ENCODE measurements around the gene SLC45A2. TPM values are rescaled to one million over a fixed set of nuclear protein-coding genes. Genes with fewer than 3 reads are reported as not detected.
"Not testable (repeated sequence)": the region's sequence is repeated elsewhere in the genome, so short reads cannot be mapped to it uniquely, and the experiment has no call there.

SLC45A2 gene, protein sequence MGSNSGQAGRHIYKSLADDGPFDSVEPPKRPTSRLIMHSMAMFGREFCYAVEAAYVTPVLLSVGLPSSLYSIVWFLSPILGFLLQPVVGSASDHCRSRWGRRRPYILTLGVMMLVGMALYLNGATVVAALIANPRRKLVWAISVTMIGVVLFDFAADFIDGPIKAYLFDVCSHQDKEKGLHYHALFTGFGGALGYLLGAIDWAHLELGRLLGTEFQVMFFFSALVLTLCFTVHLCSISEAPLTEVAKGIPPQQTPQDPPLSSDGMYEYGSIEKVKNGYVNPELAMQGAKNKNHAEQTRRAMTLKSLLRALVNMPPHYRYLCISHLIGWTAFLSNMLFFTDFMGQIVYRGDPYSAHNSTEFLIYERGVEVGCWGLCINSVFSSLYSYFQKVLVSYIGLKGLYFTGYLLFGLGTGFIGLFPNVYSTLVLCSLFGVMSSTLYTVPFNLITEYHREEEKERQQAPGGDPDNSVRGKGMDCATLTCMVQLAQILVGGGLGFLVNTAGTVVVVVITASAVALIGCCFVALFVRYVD
- not detected for total RNA-seq

DNA sequence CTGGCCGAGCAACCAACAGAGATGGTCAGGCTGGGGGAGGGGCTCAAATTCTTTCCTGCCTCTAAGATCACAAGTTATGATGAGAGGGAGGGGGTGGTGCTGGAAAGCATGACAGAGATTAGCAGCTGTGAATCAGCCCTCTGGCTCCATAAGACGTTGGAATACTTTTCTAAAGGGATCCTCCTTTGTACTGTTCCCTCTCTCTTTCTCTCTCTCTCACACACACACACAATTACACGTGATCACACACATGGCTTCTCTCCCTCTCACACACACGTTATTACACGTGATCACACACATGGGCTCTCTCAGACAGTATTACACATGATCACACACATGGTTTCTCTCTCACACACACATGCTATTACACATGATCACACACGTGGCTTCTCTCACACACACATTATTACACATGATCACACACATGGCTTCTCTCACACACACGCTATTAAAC is at the start of gene SLC45A2:
TSS of gene SLC45A2 (minus strand) at position 23 of the 454 bp plus-strand sequence. CDS start 110 bp downstream, outside the sequence.
- Mint-ChIP-seq H3K27me3 (no peaks in the 10 kb centered on the region), H3K27ac (no peak within 1 kb of the TSS), H3K4me1 (no peaks in the 10 kb centered on the region), H3K4me3 (no peak within 1 kb of the TSS), H3K9me3 (no peaks in the 10 kb centered on the region), H3K36me3 (peaks cover 13% of the 10 kb centered on the region)
- DNase-seq, result no peak

DNA sequence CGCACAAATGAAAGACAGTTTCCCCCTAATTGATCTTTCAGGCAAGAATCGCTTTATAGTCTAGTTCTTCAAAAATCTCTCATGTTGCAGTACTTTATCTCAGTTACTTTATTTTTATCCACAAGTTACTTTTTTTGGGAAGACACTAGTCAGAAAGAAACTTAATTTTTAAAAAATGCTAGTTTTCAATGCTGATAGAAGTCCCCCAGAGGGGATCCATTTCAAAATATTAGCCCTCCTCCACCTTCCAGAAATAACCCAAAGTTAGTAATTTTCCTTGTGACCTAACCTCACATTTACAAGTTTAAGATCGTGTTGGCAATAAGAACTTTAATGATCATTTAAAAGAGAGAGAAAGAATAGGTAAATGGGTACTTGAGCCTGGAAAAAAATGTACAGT is 47.5 kb upstream of the SLC45A2 start:
- Mint-ChIP-seq H3K27ac (no peak overlapping the region), H3K9me3 (no peaks in the 10 kb centered on the region), H3K27me3 (no peaks in the 10 kb centered on the region), H3K36me3 (peaks cover 9% of the 10 kb centered on the region), H3K4me1 (no peaks in the 10 kb centered on the region), H3K4me3 (no peak overlapping the region)
- no peak for DNase-seq

DNA sequence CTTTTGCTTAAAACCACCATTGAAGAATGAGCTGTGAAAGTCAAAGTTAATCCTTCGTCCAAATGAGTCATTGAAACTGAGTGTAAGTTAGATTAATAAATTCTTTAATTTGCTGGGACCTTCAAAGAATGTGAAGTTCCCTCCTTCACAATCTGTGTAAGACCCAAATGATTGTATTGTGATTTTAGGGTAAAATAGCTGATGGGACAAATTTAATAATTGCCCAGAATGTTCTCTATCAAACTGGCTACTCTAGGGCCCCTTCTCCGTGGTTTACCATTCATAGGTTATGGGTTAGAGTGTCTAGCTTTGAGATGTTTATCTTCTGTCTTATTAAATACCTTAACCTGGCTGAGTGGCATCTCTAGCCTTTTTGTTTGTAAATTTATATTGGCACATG is 46.6 kb upstream of the SLC45A2 start:
- no peak overlapping the region for H3K27ac Mint-ChIP-seq

GRCh38 chr5:34030585-34030984 is 46.1 kb upstream of the SLC45A2 start:
- DNase-seq, H3K36me3 Mint-ChIP-seq, H3K4me1 Mint-ChIP-seq, H3K27ac Mint-ChIP-seq, H3K27me3 Mint-ChIP-seq, H3K9me3 Mint-ChIP-seq, H3K4me3 Mint-ChIP-seq: not testable (repeated sequence)

More for the DNA sequence above, 46.6 kb upstream of the SLC45A2 start:
- Mint-ChIP-seq H3K4me1 (no peaks in the 10 kb centered on the region), H3K4me3 (no peak overlapping the region), H3K27me3 (no peaks in the 10 kb centered on the region), H3K9me3 (no peaks in the 10 kb centered on the region), H3K36me3 (peaks cover 9% of the 10 kb centered on the region)
- DNase-seq, result no peak

GRCh38 chr5:34030048-34030447 is 45.6 kb upstream of the SLC45A2 start:
- H3K4me1 Mint-ChIP-seq, result no peaks in the 10 kb centered on the region
- H3K27ac Mint-ChIP-seq, result no peak overlapping the region
- DNase-seq, result no peak
- no peak overlapping the region for H3K4me3 Mint-ChIP-seq
- no peaks in the 10 kb centered on the region for H3K27me3 Mint-ChIP-seq
- H3K9me3 Mint-ChIP-seq, result no peaks in the 10 kb centered on the region
- H3K36me3 Mint-ChIP-seq, result peaks cover 5% of the 10 kb centered on the region

DNA sequence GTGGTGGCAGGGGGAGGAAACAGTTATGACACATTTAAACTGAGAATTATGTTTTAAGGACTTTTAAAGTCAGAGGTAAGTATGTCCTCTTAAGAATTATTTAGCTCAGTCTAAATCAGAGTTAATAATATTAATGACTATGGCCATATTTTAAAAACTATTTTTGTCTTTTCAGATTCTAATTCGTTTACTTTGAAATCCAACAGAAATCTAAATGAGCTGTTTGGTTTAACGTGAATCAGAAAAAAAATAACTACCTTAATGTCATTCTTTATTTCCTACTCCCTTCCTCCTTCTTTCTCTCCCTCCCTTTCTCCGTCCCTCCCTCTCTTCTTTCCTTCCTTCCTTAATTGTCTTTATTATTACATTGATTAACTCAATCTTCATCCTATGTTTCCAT is 43.9 kb upstream of the SLC45A2 start:
- Mint-ChIP-seq H3K4me3 (no peak overlapping the region), H3K27me3 (no peaks in the 10 kb centered on the region), H3K4me1 (peaks cover under 1% of the 10 kb centered on the region), H3K9me3 (no peaks in the 10 kb centered on the region), H3K36me3 (peaks cover 4% of the 10 kb centered on the region), H3K27ac (no peak overlapping the region)
- no peak for DNase-seq

- peaks cover 12% of the 10 kb centered on the region for H3K36me3 Mint-ChIP-seq
- no peaks in the 10 kb centered on the region for H3K9me3 Mint-ChIP-seq
- H3K27me3 Mint-ChIP-seq, result no peaks in the 10 kb centered on the region
- H3K27ac Mint-ChIP-seq, result no peak overlapping the region
- H3K4me3 Mint-ChIP-seq, result no peak overlapping the region
- DNase-seq, result no peak
- peaks cover 18% of the 10 kb centered on the region for H3K4me1 Mint-ChIP-seq
Observed at GRCh38 chr5:34026089-34026761, 41.7 kb upstream of the SLC45A2 start.

- Mint-ChIP-seq H3K27ac (peak overlapping the region; percentile 81), H3K27me3 (no peaks in the 10 kb centered on the region), H3K4me3 (no peak overlapping the region)
Observed at GRCh38 chr5:34022121-34022705, 37.7 kb upstream of the SLC45A2 start.

GRCh38 chr5:34021334-34021733 is 36.8 kb upstream of the SLC45A2 start:
- no peak for DNase-seq
- Mint-ChIP-seq H3K9me3 (no peaks in the 10 kb centered on the region), H3K4me3 (no peak overlapping the region), H3K36me3 (peaks cover 15% of the 10 kb centered on the region), H3K27me3 (no peaks in the 10 kb centered on the region), H3K4me1 (peaks cover 20% of the 10 kb centered on the region), H3K27ac (peak overlapping the region; percentile 81)

More at GRCh38 chr5:34022121-34022705, 37.7 kb upstream of the SLC45A2 start:
- peaks cover 15% of the 10 kb centered on the region for H3K36me3 Mint-ChIP-seq
- peak; percentile 43 for DNase-seq
- no peaks in the 10 kb centered on the region for H3K9me3 Mint-ChIP-seq
- peaks cover 20% of the 10 kb centered on the region for H3K4me1 Mint-ChIP-seq

DNA sequence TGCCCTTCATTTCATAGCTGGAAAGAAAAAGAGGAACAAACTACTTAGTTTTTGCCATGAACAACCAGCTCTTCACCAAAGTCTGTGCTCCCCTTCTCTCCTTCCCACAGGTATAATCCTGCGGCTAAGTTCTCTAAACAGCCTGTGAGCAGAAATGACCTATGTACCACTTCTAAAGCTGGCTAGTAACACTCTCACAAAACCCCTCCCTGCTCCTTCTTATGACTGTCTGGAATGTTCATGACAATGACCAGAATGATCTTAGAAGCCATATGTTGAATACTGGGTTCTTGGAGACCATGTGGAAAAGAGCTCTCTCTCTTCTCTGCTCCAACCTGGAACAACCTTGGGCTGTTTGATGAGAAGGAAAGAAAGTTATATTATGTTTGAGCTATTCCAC is 36.2 kb upstream of the SLC45A2 start:
- no peak for DNase-seq
- Mint-ChIP-seq H3K27me3 (no peaks in the 10 kb centered on the region), H3K4me3 (no peak overlapping the region), H3K36me3 (peaks cover 17% of the 10 kb centered on the region), H3K9me3 (no peaks in the 10 kb centered on the region), H3K4me1 (peaks cover 21% of the 10 kb centered on the region), H3K27ac (no peak overlapping the region)

- H3K4me1 Mint-ChIP-seq, result peaks cover 24% of the 10 kb centered on the region
- H3K4me3 Mint-ChIP-seq, result no peak overlapping the region
- H3K27ac Mint-ChIP-seq, result no peak overlapping the region
- peaks cover 14% of the 10 kb centered on the region for H3K36me3 Mint-ChIP-seq
- no peak for DNase-seq
- peaks cover 3% of the 10 kb centered on the region for H3K9me3 Mint-ChIP-seq
- no peaks in the 10 kb centered on the region for H3K27me3 Mint-ChIP-seq
Observed at GRCh38 chr5:34017254-34017653, 32.8 kb upstream of the SLC45A2 start.

DNA sequence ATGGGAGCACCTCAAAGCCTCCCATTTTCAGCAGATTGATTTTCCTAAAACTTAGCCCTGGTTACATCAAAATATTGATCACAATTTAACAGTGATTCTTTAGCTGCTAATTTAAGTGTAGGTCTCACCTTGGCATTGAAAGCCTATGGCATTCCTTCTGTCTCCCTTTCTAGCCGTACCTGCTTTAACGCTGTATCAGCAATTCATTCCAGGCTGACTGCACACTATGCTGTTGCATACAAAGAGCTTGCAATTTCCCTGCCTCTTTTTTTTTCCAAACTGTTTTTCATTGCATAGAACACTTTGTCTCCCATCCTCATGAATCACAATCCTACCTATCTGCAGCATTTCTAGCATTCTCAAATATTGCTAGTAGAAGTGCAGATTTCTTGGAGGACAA is 32.3 kb upstream of the SLC45A2 start:
- no peak for DNase-seq
- H3K9me3 Mint-ChIP-seq, result peaks cover 3% of the 10 kb centered on the region
- peaks cover 13% of the 10 kb centered on the region for H3K36me3 Mint-ChIP-seq
- H3K27ac Mint-ChIP-seq, result no peak overlapping the region
- no peaks in the 10 kb centered on the region for H3K27me3 Mint-ChIP-seq
- peaks cover 19% of the 10 kb centered on the region for H3K4me1 Mint-ChIP-seq
- H3K4me3 Mint-ChIP-seq, result no peak overlapping the region

DNA sequence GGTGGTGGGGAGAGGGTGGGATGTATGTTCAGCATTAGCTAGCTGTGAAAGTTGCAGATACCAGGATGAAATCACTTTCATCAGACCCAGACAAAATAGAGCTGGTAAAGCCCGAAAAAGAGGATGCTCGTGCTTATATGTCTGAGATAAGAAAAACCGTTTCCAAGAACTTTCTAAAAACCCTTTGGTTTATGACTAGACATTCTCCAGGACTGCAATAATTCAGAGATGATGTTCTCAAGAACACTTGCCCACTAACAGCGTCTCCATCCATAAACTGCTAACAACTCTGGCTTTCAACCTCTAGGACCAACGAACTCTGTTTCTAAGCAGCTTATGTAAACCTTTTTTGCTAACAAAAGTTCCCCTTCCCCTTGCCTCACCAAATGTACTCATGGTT is 31.7 kb upstream of the SLC45A2 start:
- H3K36me3 Mint-ChIP-seq, result peaks cover 10% of the 10 kb centered on the region
- peaks cover 14% of the 10 kb centered on the region for H3K4me1 Mint-ChIP-seq
- no peak for DNase-seq
- H3K27ac Mint-ChIP-seq, result no peak overlapping the region
- peaks cover 3% of the 10 kb centered on the region for H3K9me3 Mint-ChIP-seq
- H3K27me3 Mint-ChIP-seq, result no peaks in the 10 kb centered on the region
- no peak overlapping the region for H3K4me3 Mint-ChIP-seq

- Mint-ChIP-seq H3K36me3 (peaks cover 3% of the 10 kb centered on the region), H3K4me3 (no peak overlapping the region), H3K27me3 (no peaks in the 10 kb centered on the region), H3K4me1 (peaks cover 12% of the 10 kb centered on the region), H3K27ac (no peak overlapping the region), H3K9me3 (peaks cover 3% of the 10 kb centered on the region)
- peak; percentile 27 for DNase-seq
Observed at GRCh38 chr5:34015120-34015822, 30.8 kb upstream of the SLC45A2 start.

DNA sequence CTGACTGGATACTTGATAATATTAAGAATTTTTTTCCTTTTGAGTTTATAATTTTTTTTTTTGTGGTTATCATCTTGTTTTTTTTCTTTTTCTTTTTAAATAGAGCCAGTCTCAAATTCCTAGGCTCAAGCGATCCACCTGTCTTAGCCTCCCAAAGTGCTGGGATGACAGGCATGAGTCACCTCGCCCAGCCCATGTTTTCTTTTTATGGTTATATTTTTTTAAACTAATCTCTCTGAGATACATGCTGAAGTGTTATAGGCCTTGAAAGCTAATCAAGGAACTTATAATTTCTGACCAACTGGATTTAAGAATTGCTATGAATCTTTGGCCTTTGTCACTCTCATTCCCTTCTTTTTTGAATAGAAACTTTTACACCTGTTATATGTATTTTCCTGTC is 30.1 kb upstream of the SLC45A2 start:
- Mint-ChIP-seq H3K36me3 (peaks cover 3% of the 10 kb centered on the region), H3K4me3 (no peak overlapping the region), H3K27me3 (no peaks in the 10 kb centered on the region), H3K4me1 (peaks cover 12% of the 10 kb centered on the region), H3K9me3 (peaks cover 3% of the 10 kb centered on the region), H3K27ac (no peak overlapping the region)
- DNase-seq, result no peak
